IMR-90 (cell line): Measurements from ENCODE around the gene MIR17HG. TPM values are rescaled to one million over a fixed set of nuclear protein-coding genes. Genes with fewer than 3 reads are reported as not detected.

Experiments
- ATAC-seq: fragments of 200-7000 bp; cut with Tn5 transposase; 2 replicates; pipeline ENCODE4 v1.9.1; 2020; ENCODE audit warnings: low read depth, mild to moderate bottlenecking, moderate library complexity
- BruUV-seq: library from RNA; stranded (reverse); fragments of 400-500 nt; replicated peaks from 2 replicates; lab custom pipeline; 2021; lab: Mats Ljungman, UMichigan
- CTCF ChIA-PET: fragments of 300-600 bp; formaldehyde crosslinking; extraction: SDS; loops from one replicate; lab custom pipeline; 2021; ENCODE audit warnings: antibody characterized with exemption; lab: Yijun Ruan, JAX
- POLR2A ChIA-PET: fragments of 300-600 bp; sonication (Branson Sonifier 250); formaldehyde crosslinking; loops from one replicate; lab custom pipeline; 2022; ENCODE audit warnings: antibody characterized with exemption; ENCODE audit not compliant: unreplicated experiment; lab: Charles Lee
- DNase-seq: peaks from one replicate; pipeline ENCODE4 v3.0.0; 2013
- H2AFZ ChIP-seq: replicated peaks from 2 replicates; pipeline ENCODE3; 2013; ENCODE audit warnings: low read length, mild to moderate bottlenecking; ENCODE audit not compliant: poor library complexity
- H2AK5ac ChIP-seq: 2 replicates; pipeline ENCODE4 v1.6.1; 2013; ENCODE audit warnings: low read depth, low read length, inconsistent platforms
- H2AK9ac ChIP-seq: replicated peaks from 2 replicates; pipeline ENCODE3; 2013; ENCODE audit warnings: mild to moderate bottlenecking, low read depth, low read length, moderate library complexity; ENCODE audit not compliant: poor library complexity
- H2BK120ac ChIP-seq: 2 replicates; pipeline ENCODE4 v1.6.1; 2013; ENCODE audit warnings: low read depth, low read length, inconsistent platforms
- H2BK15ac ChIP-seq: 3 replicates; pipeline ENCODE4 v1.6.1; 2013; ENCODE audit warnings: low read depth, low read length, inconsistent platforms
- H2BK20ac ChIP-seq: 2 replicates; pipeline ENCODE4 v1.6.1; 2013; ENCODE audit warnings: low read depth, mild to moderate bottlenecking, inconsistent platforms, low read length, moderate library complexity
- H2BK5ac ChIP-seq: 2 replicates; pipeline ENCODE4 v1.6.1; 2013; ENCODE audit warnings: mild to moderate bottlenecking, low read depth, low read length, inconsistent platforms; ENCODE audit not compliant: poor library complexity, severe bottlenecking
- H3K14ac ChIP-seq: replicated peaks from 2 replicates; pipeline ENCODE4 v1.6.1; 2013; ENCODE audit warnings: low read depth, low read length, inconsistent platforms
- H3K18ac ChIP-seq: 2 replicates; pipeline ENCODE4 v1.6.1; 2013; ENCODE audit warnings: low read depth, low read length, control low read depth
- H3K23ac ChIP-seq: 2 replicates; pipeline ENCODE4 v1.6.1; 2013; ENCODE audit warnings: low read depth, low read length, inconsistent platforms
- H3K27ac ChIP-seq: 2 replicates; pipeline ENCODE4 v1.5.1; 2013; ENCODE audit warnings: mild to moderate bottlenecking, control low read depth, low read length; ENCODE audit not compliant: insufficient read depth
- H3K27me3 ChIP-seq: 2 replicates; pipeline ENCODE4 v1.6.1; 2013; ENCODE audit warnings: low read length; ENCODE audit not compliant: control insufficient read depth, insufficient read depth
- H3K36me3 ChIP-seq: 2 replicates; pipeline ENCODE4 v1.6.1; 2013; ENCODE audit warnings: low read length, mixed read lengths; ENCODE audit not compliant: control insufficient read depth, insufficient read depth
- H3K4ac ChIP-seq: 2 replicates; pipeline ENCODE4 v1.6.1; 2013; ENCODE audit warnings: low read depth, low read length, inconsistent platforms
- H3K4me1 ChIP-seq: 2 replicates; pipeline ENCODE4 v1.6.1; 2013; ENCODE audit warnings: low read length, mixed read lengths; ENCODE audit not compliant: control insufficient read depth, insufficient read depth
- H3K4me2 ChIP-seq: 2 replicates; pipeline ENCODE4 v1.6.1; 2013; ENCODE audit warnings: low read depth, mild to moderate bottlenecking, control low read depth, low read length, moderate library complexity
- H3K4me3 ChIP-seq: 2 replicates; pipeline ENCODE4 v1.5.1; 2013; ENCODE audit warnings: low read depth, mild to moderate bottlenecking, control low read depth, low read length, moderate library complexity; ENCODE audit not compliant: insufficient read depth
- H3K56ac ChIP-seq: 2 replicates; pipeline ENCODE4 v1.6.1; 2013; ENCODE audit warnings: low read length, inconsistent platforms; ENCODE audit not compliant: insufficient read depth; ENCODE audit errors: extremely low read depth
- H3K79me1 ChIP-seq, 2 experiments: 2 replicates each; pipeline ENCODE4 v1.6.1; 2013; ENCODE audit warnings: low read length in 2 of 2, inconsistent platforms in 1 of 2, low read depth in 1 of 2
- H3K9ac ChIP-seq: 2 replicates; pipeline ENCODE4 v1.6.1; 2013; ENCODE audit warnings: low read depth, low read length, control low read depth
- H3K9me1 ChIP-seq: 2 replicates; pipeline ENCODE4 v1.6.1; 2013; ENCODE audit warnings: low read length, inconsistent platforms; ENCODE audit not compliant: insufficient read depth
- H3K9me3 ChIP-seq: 2 replicates; pipeline ENCODE4 v1.6.1; 2013; ENCODE audit warnings: low read length; ENCODE audit not compliant: control insufficient read depth, insufficient read depth
- H4K20me1 ChIP-seq: 2 replicates; pipeline ENCODE4 v1.6.1; 2013; ENCODE audit warnings: low read length, inconsistent platforms; ENCODE audit not compliant: insufficient read depth
- H4K5ac ChIP-seq: 2 replicates; pipeline ENCODE4 v1.6.1; 2013; ENCODE audit warnings: mild to moderate bottlenecking, low read depth, low read length, control low read depth
- H4K8ac ChIP-seq, 2 experiments: 2 replicates each; pipeline ENCODE4 v1.6.1; 2013; ENCODE audit warnings: low read depth in 2 of 2, low read length in 2 of 2, control low read depth in 1 of 2, inconsistent platforms in 1 of 2
- H4K91ac ChIP-seq: 2 replicates; pipeline ENCODE4 v1.6.1; 2013; ENCODE audit warnings: low read depth, low read length, inconsistent platforms; ENCODE audit not compliant: insufficient read depth
- BHLHE40 ChIP-seq: fragments of 150-350 bp; IDR thresholded peaks from 2 replicates; pipeline ENCODE4 v1.6.1; 2016; ENCODE audit warnings: mild to moderate bottlenecking, low read depth, low read length
- CEBPB ChIP-seq: IDR thresholded peaks from 2 replicates; pipeline ENCODE4 v1.6.1; 2012; ENCODE audit warnings: low read depth, low read length, improper control_type of control experiment
- CTCF ChIP-seq: conservative IDR thresholded peaks from 2 replicates; pipeline ENCODE4 v1.5.1; 2012; ENCODE audit warnings: mild to moderate bottlenecking, low read depth, low read length, improper control_type of control experiment
- ELK1 ChIP-seq: fragments of 150-350 bp; IDR thresholded peaks from 2 replicates; pipeline ENCODE4 v1.6.1; 2016; ENCODE audit warnings: low read depth, mild to moderate bottlenecking, low read length, moderate library complexity, borderline replicate concordance
- MAFK ChIP-seq: IDR thresholded peaks from 2 replicates; pipeline ENCODE4 v1.6.1; 2012; ENCODE audit warnings: low read depth, low read length, improper control_type of control experiment
- MAZ ChIP-seq: IDR thresholded peaks from 2 replicates; pipeline ENCODE4 v1.6.1; 2012; ENCODE audit warnings: low read depth, mild to moderate bottlenecking, low read length, improper control_type of control experiment, moderate library complexity, borderline replicate concordance
- MXI1 ChIP-seq: IDR thresholded peaks from 2 replicates; pipeline ENCODE4 v1.6.1; 2012; ENCODE audit warnings: low read depth, mild to moderate bottlenecking, low read length, moderate library complexity, borderline replicate concordance
- NFE2L2 ChIP-seq: fragments of 150-350 bp; IDR thresholded peaks from 2 replicates; pipeline ENCODE4 v1.6.1; 2016; ENCODE audit warnings: low read depth, mild to moderate bottlenecking, low read length
- POLR2A ChIP-seq: IDR thresholded peaks from 2 replicates; pipeline ENCODE4 v1.6.1; 2012; ENCODE audit warnings: mild to moderate bottlenecking, low read depth, low read length
- RAD21 ChIP-seq: IDR thresholded peaks from 2 replicates; pipeline ENCODE4 v1.6.1; 2012; ENCODE audit warnings: low read length, improper control_type of control experiment
- RFX5 ChIP-seq: IDR thresholded peaks from 2 replicates; pipeline ENCODE4 v1.8.0; 2012; ENCODE audit warnings: low read depth, mild to moderate bottlenecking, low read length, moderate library complexity
- SMC3 ChIP-seq: fragments of 150-350 bp; IDR thresholded peaks from 2 replicates; pipeline ENCODE4 v1.6.1; 2016; ENCODE audit warnings: low read depth, mild to moderate bottlenecking, antibody characterized with exemption, low read length, moderate library complexity
- USF2 ChIP-seq: fragments of 150-350 bp; IDR thresholded peaks from 2 replicates; pipeline ENCODE4 v1.6.1; 2017; ENCODE audit warnings: mild to moderate bottlenecking, antibody characterized with exemption, low read length, low read depth
- WGBS, 2 experiments: methylation state at CpG; one replicate each; pipeline versions ENCODE4 v1.1.5 to v1.1.7; 2013; ENCODE audit warnings: missing lambda C conversion rate in 2 of 2; ENCODE audit not compliant: insufficient read length in 1 of 2; ENCODE audit errors: extremely low coverage in 2 of 2; 5-methylcytosine and 5-hydroxymethylcytosine counted together
- dilution Hi-C: fragments of 300-500 bp; cut with HindIII; formaldehyde crosslinking; loops from one replicate; pipeline ENCODE4 v1.14.3; 2018; ENCODE audit warnings: low sequenced_read_pairs; ENCODE audit not compliant: unreplicated experiment
- in situ Hi-C: fragments of 300-500 bp; cut with MboI; formaldehyde crosslinking; loops from 3 replicates; pipeline ENCODE4 v1.14.3; 2019; ENCODE audit warnings: low sequenced_read_pairs, inconsistent platforms, mixed read lengths
- intact Hi-C: fragments of 100-400 bp; cut with micrococcal nuclease; formaldehyde crosslinking; loops from 2 replicates; pipeline ENCODE4 v1.10.0; 2022
- polyA plus RNA-seq, 3 experiments: library from polyadenylated mRNA; depleted of rRNA; stranded (reverse); fragments of >200 nt; gene quantifications; 2 replicates each; pipeline ENCODE4 v1.2.3, GENCODE V29; 2012; ENCODE audit warnings: low replicate concordance in 1 of 3
- total RNA-seq: library from RNA; depleted of rRNA; stranded (reverse); fragments of >200 nt; gene quantifications from 2 replicates; pipeline ENCODE4 v1.2.3, GENCODE V29; 2012

Gene MIR17HG
- total and polyA plus RNA-seq, 2 of the 4 experiments (the other 2 are of a cell fraction) = 0.77 to 3.0 TPM

- TF ChIP-seq ELK1 = no peak
- no peak for TF ChIP-seq NFE2L2
Measured at GRCh38 chr13:91346062-91346461, 1.4 kb upstream of the MIR17HG start (continued).

GRCh38 chr13:91346850-91347201, 661 bp upstream of the MIR17HG start:
- peak overlapping the region; percentile 73 for H3K4me3 ChIP-seq
- no peak overlapping the region for H3K27ac ChIP-seq
- no peak for DNase-seq
- peak overlapping the region; percentile 95 for H3K4me2 ChIP-seq
- dilution Hi-C loops (no loop called here), in situ Hi-C loops (no loop called here), intact Hi-C loops (no loop called here)
- H3K4me1 ChIP-seq = peaks cover 3% of the 10 kb centered on the region
- no peak overlapping the region for H3K4ac ChIP-seq
- H3K56ac ChIP-seq = no peak overlapping the region
- H3K9me1 ChIP-seq = no peaks in the 10 kb centered on the region
- no peaks in the 10 kb centered on the region for H3K9me3 ChIP-seq
- ChIA-PET CTCF (no interaction called here), POLR2A (no interaction called here)
- H3K36me3 ChIP-seq = peaks cover 6% of the 10 kb centered on the region
- no peak overlapping the region for H2BK5ac ChIP-seq
- H2BK120ac ChIP-seq = no peak overlapping the region
- peaks cover 12% of the 10 kb centered on the region for H4K20me1 ChIP-seq
- 0 out of 2 replicates have a peak overlapping the region, but pooled peaks have one; percentile 11 for H3K9ac ChIP-seq
- H2AK9ac ChIP-seq = no peak overlapping the region
- peak overlapping the region; percentile 46 for H3K23ac ChIP-seq
- no CpG with 5 or more reads among the region's 11 CpGs for WGBS, 2 experiments
- no peak overlapping the region for H4K8ac ChIP-seq
- H3K18ac ChIP-seq = no peak overlapping the region
- H2BK20ac ChIP-seq = no peak overlapping the region
- H4K91ac ChIP-seq = no peak overlapping the region
- no peak overlapping the region for H2BK15ac ChIP-seq
- TF ChIP-seq MAFK = no peak
- TF ChIP-seq RAD21 = no peak
- TF ChIP-seq MAZ = no peak
- no peak for TF ChIP-seq CTCF
- TF ChIP-seq MXI1 = no peak
- TF ChIP-seq SMC3 = no peak
- no peak for TF ChIP-seq ELK1
- TF ChIP-seq USF2 = no peak
- TF ChIP-seq NFE2L2 = no peak
- no peak for TF ChIP-seq BHLHE40
- TF ChIP-seq RFX5 = no peak
- TF ChIP-seq POLR2A = no peak
- TF ChIP-seq CEBPB = no peak
- no peak overlapping the region for H4K5ac ChIP-seq
- peak overlapping the region; percentile 97 for H2AFZ ChIP-seq
- ATAC-seq = no peak
- H3K27me3 ChIP-seq = peaks cover 8% of the 10 kb centered on the region; the same call in 1 of the 2 replicates
- peaks cover 6 to 17% of the 10 kb centered on the region in 2 experiments for H3K79me1 ChIP-seq
- no peak overlapping the region for H3K14ac ChIP-seq
- no TSS peak for BruUV-seq
- no peak overlapping the region for H2AK5ac ChIP-seq
